Right lobe of liver (tissue), 4 donors: ENCODE data around the gene LY6G6F.

Source experiments
- POLR2A ChIP-seq: fragments of 450-650 bp; IDR thresholded peaks from one replicate; pipeline ENCODE4 v1.6.1; 2017; ENCODE audit warnings: antibody characterized with exemption, mild to moderate bottlenecking
- TF ChIP-seq, protein P1 (sequence below), 4 donors: fragments of 200-600 bp in 3 of 4; fragments of 450-650 bp in 1 of 4; IDR thresholded peaks; one replicate each; pipeline versions ENCODE4 v1.5.1 to v1.8.0; 2016 to 2022; ENCODE audit warnings: antibody characterized with exemption in 4 of 4, mild to moderate bottlenecking in 2 of 4
- donor health status: DM: no; HTN: no; CAD: no.
- donor health status: DM: no; HTN: no; CAD: no.
- donor health status: DM: no; HTN: yes; CAD: no.

DNA sequence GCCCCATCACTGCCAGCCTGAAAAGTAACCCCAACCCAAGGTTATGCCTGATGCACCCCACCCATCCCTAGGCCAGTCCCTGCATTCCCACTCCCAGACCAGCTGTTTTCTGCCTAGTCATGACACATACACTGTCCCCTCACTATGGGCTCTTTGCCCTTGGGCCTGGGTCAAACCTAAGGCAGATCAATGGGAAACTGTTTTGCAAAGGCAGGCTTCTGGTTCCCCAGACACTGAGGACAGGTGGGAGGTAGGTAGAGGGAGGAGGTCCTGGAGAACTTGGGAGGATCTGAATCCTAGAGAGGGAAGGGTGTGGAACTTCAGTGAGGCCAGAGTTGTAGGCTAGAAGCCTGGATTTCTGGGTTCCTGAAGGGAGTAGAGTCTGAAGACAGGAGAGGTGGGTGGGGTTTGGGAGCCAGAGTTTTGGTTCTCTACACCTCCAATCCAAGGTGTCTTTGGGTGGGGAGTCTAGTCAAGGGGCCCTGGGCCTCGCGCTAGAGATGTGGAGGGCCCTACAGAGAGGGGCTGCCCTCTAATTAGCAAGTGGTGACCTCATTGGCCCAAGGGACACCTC lies 27.7 kb downstream of the LY6G6F start:
- TF ChIP-seq, protein P1, sequence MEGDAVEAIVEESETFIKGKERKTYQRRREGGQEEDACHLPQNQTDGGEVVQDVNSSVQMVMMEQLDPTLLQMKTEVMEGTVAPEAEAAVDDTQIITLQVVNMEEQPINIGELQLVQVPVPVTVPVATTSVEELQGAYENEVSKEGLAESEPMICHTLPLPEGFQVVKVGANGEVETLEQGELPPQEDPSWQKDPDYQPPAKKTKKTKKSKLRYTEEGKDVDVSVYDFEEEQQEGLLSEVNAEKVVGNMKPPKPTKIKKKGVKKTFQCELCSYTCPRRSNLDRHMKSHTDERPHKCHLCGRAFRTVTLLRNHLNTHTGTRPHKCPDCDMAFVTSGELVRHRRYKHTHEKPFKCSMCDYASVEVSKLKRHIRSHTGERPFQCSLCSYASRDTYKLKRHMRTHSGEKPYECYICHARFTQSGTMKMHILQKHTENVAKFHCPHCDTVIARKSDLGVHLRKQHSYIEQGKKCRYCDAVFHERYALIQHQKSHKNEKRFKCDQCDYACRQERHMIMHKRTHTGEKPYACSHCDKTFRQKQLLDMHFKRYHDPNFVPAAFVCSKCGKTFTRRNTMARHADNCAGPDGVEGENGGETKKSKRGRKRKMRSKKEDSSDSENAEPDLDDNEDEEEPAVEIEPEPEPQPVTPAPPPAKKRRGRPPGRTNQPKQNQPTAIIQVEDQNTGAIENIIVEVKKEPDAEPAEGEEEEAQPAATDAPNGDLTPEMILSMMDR (IDR thresholded peaks at IDR 0.05) = no peak
- TF ChIP-seq POLR2A = no peak
